Measurements from ENCODE around the gene THAP8. TPM values are rescaled to one million over a fixed set of nuclear protein-coding genes. Genes with fewer than 3 reads are reported as not detected.
A peak's percentile ranks its signal among the peaks of the same experiment; 100 is the strongest.

The THAP8 gene
- total and polyA plus RNA-seq, 2 of the 13 experiments (the other 11 are each of a cell fraction or from before 2014, with no cell fraction given), result 1.7 to 3.7 TPM

DNA sequence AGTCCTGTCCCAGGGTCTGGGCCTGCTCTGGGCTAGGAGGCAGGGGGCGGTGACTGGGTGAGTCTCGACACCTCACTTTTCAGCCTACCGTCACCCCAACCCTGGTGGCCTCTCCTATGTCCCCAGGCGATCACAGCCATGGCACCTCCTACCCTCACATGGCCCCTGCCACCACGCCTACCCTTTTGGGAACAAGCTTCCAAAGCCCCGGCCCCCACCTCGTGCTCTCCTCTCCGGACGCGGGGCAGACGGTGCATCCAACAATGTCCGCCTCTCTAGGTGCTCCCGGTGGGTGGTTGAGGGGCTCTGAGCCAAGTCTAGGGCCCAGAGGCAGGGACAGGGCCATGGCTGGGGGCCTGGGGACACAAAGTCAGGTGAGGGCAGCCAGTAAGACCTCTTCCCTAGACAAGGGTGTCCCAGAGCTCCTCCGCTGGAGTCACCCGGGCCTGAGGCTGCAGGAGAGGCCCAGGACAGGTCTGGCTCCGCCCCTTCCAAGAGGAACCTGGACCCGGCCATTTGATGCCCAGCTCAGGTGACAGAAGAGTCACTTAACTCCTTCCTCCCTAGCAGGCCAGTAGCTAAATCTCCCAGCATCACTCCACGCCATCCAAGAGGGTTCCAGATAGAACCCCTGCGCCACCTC lies 45.6 kb downstream of the THAP8 start, which contains the start of gene SYNE4 (continued):
- no peak for TF ChIP-seq DNMT3B (CRISPR knock-in tag; conservative IDR thresholded peaks at IDR 0.05)
- no peak for TF ChIP-seq CBFB (CRISPR knock-in tag; IDR thresholded peaks at IDR 0.05)
- TF ChIP-seq RELA (CRISPR knock-in tag; IDR thresholded peaks at IDR 0.05), result no peak
- TF ChIP-seq KMT2A (CRISPR knock-in tag; IDR thresholded peaks at IDR 0.05), result no peak
- no peak for TF ChIP-seq ZNF780A (CRISPR knock-in tag; IDR thresholded peaks at IDR 0.05)
- TF ChIP-seq SRY (CRISPR knock-in tag; IDR thresholded peaks at IDR 0.05), result no peak
- TF ChIP-seq FOXO4 (CRISPR knock-in tag; conservative IDR thresholded peaks at IDR 0.05), result no peak
- no peak for TF ChIP-seq ZNF773 (CRISPR knock-in tag; IDR thresholded peaks at IDR 0.05; ENCODE audit: borderline replicate concordance)
- no peak for TF ChIP-seq ARNT2 (CRISPR knock-in tag; IDR thresholded peaks at IDR 0.05; ENCODE audit: low read depth)
- TF ChIP-seq ZNF720 (CRISPR knock-in tag; IDR thresholded peaks at IDR 0.05), result no peak
- TF ChIP-seq SIX1 (CRISPR knock-in tag; IDR thresholded peaks at IDR 0.05; ENCODE audit: borderline replicate concordance), result peak; percentile 36; the same call in 1 of the 2 replicates
- no peak for TF ChIP-seq ZNF597 (CRISPR knock-in tag; IDR thresholded peaks at IDR 0.05)
- no peak for TF ChIP-seq ZNF24 (IDR thresholded peaks at IDR 0.05)
- TF ChIP-seq, protein P1, sequence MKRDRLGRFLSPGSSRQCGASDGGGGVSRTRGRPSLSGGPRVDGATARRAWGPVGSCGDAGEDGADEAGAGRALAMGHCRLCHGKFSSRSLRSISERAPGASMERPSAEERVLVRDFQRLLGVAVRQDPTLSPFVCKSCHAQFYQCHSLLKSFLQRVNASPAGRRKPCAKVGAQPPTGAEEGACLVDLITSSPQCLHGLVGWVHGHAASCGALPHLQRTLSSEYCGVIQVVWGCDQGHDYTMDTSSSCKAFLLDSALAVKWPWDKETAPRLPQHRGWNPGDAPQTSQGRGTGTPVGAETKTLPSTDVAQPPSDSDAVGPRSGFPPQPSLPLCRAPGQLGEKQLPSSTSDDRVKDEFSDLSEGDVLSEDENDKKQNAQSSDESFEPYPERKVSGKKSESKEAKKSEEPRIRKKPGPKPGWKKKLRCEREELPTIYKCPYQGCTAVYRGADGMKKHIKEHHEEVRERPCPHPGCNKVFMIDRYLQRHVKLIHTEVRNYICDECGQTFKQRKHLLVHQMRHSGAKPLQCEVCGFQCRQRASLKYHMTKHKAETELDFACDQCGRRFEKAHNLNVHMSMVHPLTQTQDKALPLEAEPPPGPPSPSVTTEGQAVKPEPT (CRISPR knock-in tag; IDR thresholded peaks at IDR 0.05; ENCODE audit: low read depth), result no peak
- TF ChIP-seq RFX1 (IDR thresholded peaks at IDR 0.05), result no peak
- TF ChIP-seq ZFYVE20 (CRISPR knock-in tag; IDR thresholded peaks at IDR 0.05; ENCODE audit: borderline replicate concordance, low read depth), result no peak
- no peak for TF ChIP-seq LCORL (IDR thresholded peaks at IDR 0.05)
- TF ChIP-seq LCORL (CRISPR knock-in tag; IDR thresholded peaks at IDR 0.05), result no peak; the same call in 1 of the 2 replicates
- no peak for TF ChIP-seq HIC2 (CRISPR knock-in tag; IDR thresholded peaks at IDR 0.05; ENCODE audit: low read depth)
- no peak for TF ChIP-seq ZNF589 (CRISPR knock-in tag; conservative IDR thresholded peaks at IDR 0.05)
- TF ChIP-seq ZNF674 (CRISPR knock-in tag; IDR thresholded peaks at IDR 0.05; ENCODE audit: low read depth), result no peak
- no peak for TF ChIP-seq PPARG (CRISPR knock-in tag; conservative IDR thresholded peaks at IDR 0.05)
- no peak for TF ChIP-seq SMAD9 (CRISPR knock-in tag; IDR thresholded peaks at IDR 0.05)
- TF ChIP-seq RBFOX2 (IDR thresholded peaks at IDR 0.05; ENCODE audit: low read depth, low read length), result peak; percentile 50
